ENCODE measurements around the gene SH3GL2.
"Not testable (repeated sequence)": the region's sequence is repeated elsewhere in the genome, so short reads cannot be mapped to it uniquely, and the experiment has no call there.

SH3GL2 gene

GRCh38 chr9:17752021-17752420 is 173.2 kb downstream of the SH3GL2 start:
- TF ChIP-seq CTCF (IDR thresholded peaks at IDR 0.05; ENCODE audit: extremely low read depth, missing control alignments): no peak
- DNase-seq (ENCODE audit: low spot score): no peak

GRCh38 chr9:17757816-17758215 is 178.9 kb downstream of the SH3GL2 start:
- TF ChIP-seq CTCF (IDR thresholded peaks at IDR 0.05; ENCODE audit: extremely low read depth, missing control alignments): no peak
- no peak for DNase-seq (ENCODE audit: low spot score)

- TF ChIP-seq CTCF (IDR thresholded peaks at IDR 0.05; ENCODE audit: extremely low read depth, missing control alignments): no peak
- no peak for DNase-seq (ENCODE audit: low spot score)
Measured at GRCh38 chr9:17760250-17760649, 181.4 kb downstream of the SH3GL2 start.

GRCh38 chr9:17761984-17762676 is 183.3 kb downstream of the SH3GL2 start:
- no peak for DNase-seq (ENCODE audit: low spot score)
- no peak for TF ChIP-seq CTCF (IDR thresholded peaks at IDR 0.05; ENCODE audit: extremely low read depth, missing control alignments)

GRCh38 chr9:17764306-17764705 is 185.4 kb downstream of the SH3GL2 start:
- no peak for TF ChIP-seq CTCF (IDR thresholded peaks at IDR 0.05; ENCODE audit: extremely low read depth, missing control alignments)
- no peak for DNase-seq (ENCODE audit: low spot score)

- not testable (repeated sequence) for DNase-seq (ENCODE audit: low spot score)
Measured at GRCh38 chr9:17765131-17765530, 186.3 kb downstream of the SH3GL2 start.

- no peak for DNase-seq (ENCODE audit: low spot score)
- no peak for TF ChIP-seq CTCF (IDR thresholded peaks at IDR 0.05; ENCODE audit: extremely low read depth, missing control alignments)
Measured at GRCh38 chr9:17772223-17772622, 193.4 kb downstream of the SH3GL2 start.

- no peak for DNase-seq (ENCODE audit: low spot score)
- no peak for TF ChIP-seq CTCF (IDR thresholded peaks at IDR 0.05; ENCODE audit: extremely low read depth, missing control alignments)
Measured at GRCh38 chr9:17775656-17776055, 196.8 kb downstream of the SH3GL2 start.
